T-helper 1 cell treated with Interleukin-12 subunit alpha and Interleukin-12 subunit beta and Interleukin-4 antibody, amounts not matched to agents 30 μg/mL and 1 μg/mL, for 36 hours (primary cell): Measurements from ENCODE around the gene RAB40B.

ENCODE experiments used
- H3K27ac Mint-ChIP-seq: one replicate; pipeline ENCODE4 v1.8.0; 2021; ENCODE audit warnings: mild to moderate bottlenecking, mixed read lengths
- H3K27me3 Mint-ChIP-seq: one replicate; pipeline ENCODE4 v1.8.0; 2021; ENCODE audit warnings: low read depth, mixed read lengths
- H3K36me3 Mint-ChIP-seq: one replicate; pipeline ENCODE4 v1.8.0; 2021; ENCODE audit warnings: low read depth, mixed read lengths
- H3K4me1 Mint-ChIP-seq: one replicate; pipeline ENCODE4 v1.8.0; 2021; ENCODE audit warnings: low read depth, mixed read lengths
- H3K4me3 Mint-ChIP-seq: one replicate; pipeline ENCODE4 v1.8.0; 2021; ENCODE audit warnings: mild to moderate bottlenecking, moderate library complexity, mixed read lengths
- H3K9me3 Mint-ChIP-seq: one replicate; pipeline ENCODE4 v1.8.0; 2021; ENCODE audit warnings: mixed read lengths

RAB40B gene

GRCh38 chr17:82723169-82723807 lies 24.8 kb upstream of the RAB40B start:
- Mint-ChIP-seq H3K36me3 (peaks cover 21% of the 10 kb centered on the region), H3K4me1 (no peaks in the 10 kb centered on the region), H3K27ac (no peak overlapping the region), H3K4me3 (no peak overlapping the region), H3K27me3 (no peaks in the 10 kb centered on the region), H3K9me3 (no peaks in the 10 kb centered on the region)

- H3K4me3 Mint-ChIP-seq = no peak overlapping the region
- H3K36me3 Mint-ChIP-seq = peaks cover 20% of the 10 kb centered on the region
- peaks cover 6% of the 10 kb centered on the region for H3K4me1 Mint-ChIP-seq
- no peaks in the 10 kb centered on the region for H3K9me3 Mint-ChIP-seq
- H3K27ac Mint-ChIP-seq = no peak overlapping the region
- H3K27me3 Mint-ChIP-seq = no peaks in the 10 kb centered on the region
Observed at GRCh38 chr17:82722341-82723013, 24.0 kb upstream of the RAB40B start.

- H3K36me3 Mint-ChIP-seq = peaks cover 19% of the 10 kb centered on the region
- no peaks in the 10 kb centered on the region for H3K9me3 Mint-ChIP-seq
- peaks cover 12% of the 10 kb centered on the region for H3K4me1 Mint-ChIP-seq
- no peak overlapping the region for H3K4me3 Mint-ChIP-seq
- no peak overlapping the region for H3K27ac Mint-ChIP-seq
- no peaks in the 10 kb centered on the region for H3K27me3 Mint-ChIP-seq
Observed at GRCh38 chr17:82720204-82720603, 21.7 kb upstream of the RAB40B start.

- Mint-ChIP-seq H3K9me3 (no peaks in the 10 kb centered on the region), H3K4me3 (no peak overlapping the region), H3K27ac (no peak overlapping the region), H3K27me3 (no peaks in the 10 kb centered on the region), H3K36me3 (peaks cover 19% of the 10 kb centered on the region), H3K4me1 (peaks cover 12% of the 10 kb centered on the region)
Observed at GRCh38 chr17:82718986-82719685, 20.6 kb upstream of the RAB40B start.

- peak within 1 kb of the TSS; percentile 88 for H3K27ac Mint-ChIP-seq
- H3K27me3 Mint-ChIP-seq = no peaks in the 10 kb centered on the region
- H3K9me3 Mint-ChIP-seq = no peaks in the 10 kb centered on the region
- peaks cover 6% of the 10 kb centered on the region for H3K36me3 Mint-ChIP-seq
- peak within 1 kb of the TSS; percentile 94 for H3K4me3 Mint-ChIP-seq
- peaks cover 12% of the 10 kb centered on the region for H3K4me1 Mint-ChIP-seq
Observed at GRCh38 chr17:82716203-82717010, 17.9 kb upstream of the RAB40B start, which contains the start of gene FN3KRP. FN3KRP (plus strand) TSS chr17:82716706; CDS start chr17:82716756, 50 bp downstream.

GRCh38 chr17:82713071-82713723 lies 14.7 kb upstream of the RAB40B start:
- Mint-ChIP-seq H3K9me3 (no peaks in the 10 kb centered on the region), H3K4me3 (no peak overlapping the region), H3K27ac (no peak overlapping the region), H3K36me3 (peaks cover 6% of the 10 kb centered on the region), H3K4me1 (peaks cover 12% of the 10 kb centered on the region), H3K27me3 (no peaks in the 10 kb centered on the region)

- H3K4me3 Mint-ChIP-seq = no peak overlapping the region
- no peaks in the 10 kb centered on the region for H3K36me3 Mint-ChIP-seq
- peaks cover 2% of the 10 kb centered on the region for H3K4me1 Mint-ChIP-seq
- H3K27me3 Mint-ChIP-seq = no peaks in the 10 kb centered on the region
- no peaks in the 10 kb centered on the region for H3K9me3 Mint-ChIP-seq
- no peak overlapping the region for H3K27ac Mint-ChIP-seq
Observed at GRCh38 chr17:82710499-82711232, 12.2 kb upstream of the RAB40B start.

GRCh38 chr17:82709676-82710498 lies 11.4 kb upstream of the RAB40B start:
- no peak overlapping the region for H3K4me3 Mint-ChIP-seq
- no peaks in the 10 kb centered on the region for H3K27me3 Mint-ChIP-seq
- no peaks in the 10 kb centered on the region for H3K4me1 Mint-ChIP-seq
- no peak overlapping the region for H3K27ac Mint-ChIP-seq
- no peaks in the 10 kb centered on the region for H3K36me3 Mint-ChIP-seq
- no peaks in the 10 kb centered on the region for H3K9me3 Mint-ChIP-seq

- Mint-ChIP-seq H3K4me3 (no peak overlapping the region), H3K4me1 (no peaks in the 10 kb centered on the region), H3K9me3 (no peaks in the 10 kb centered on the region), H3K36me3 (no peaks in the 10 kb centered on the region), H3K27me3 (no peaks in the 10 kb centered on the region), H3K27ac (no peak overlapping the region)
Observed at GRCh38 chr17:82709024-82709675, 10.7 kb upstream of the RAB40B start.

GRCh38 chr17:82705756-82706155 lies 7.3 kb upstream of the RAB40B start:
- H3K9me3 Mint-ChIP-seq = no peaks in the 10 kb centered on the region
- H3K27ac Mint-ChIP-seq = no peak overlapping the region
- H3K36me3 Mint-ChIP-seq = no peaks in the 10 kb centered on the region
- H3K27me3 Mint-ChIP-seq = no peaks in the 10 kb centered on the region
- H3K4me3 Mint-ChIP-seq = no peak overlapping the region
- no peaks in the 10 kb centered on the region for H3K4me1 Mint-ChIP-seq

- H3K27ac Mint-ChIP-seq = no peak overlapping the region
- H3K36me3 Mint-ChIP-seq = no peaks in the 10 kb centered on the region
- H3K4me1 Mint-ChIP-seq = no peaks in the 10 kb centered on the region
- no peaks in the 10 kb centered on the region for H3K27me3 Mint-ChIP-seq
- H3K4me3 Mint-ChIP-seq = no peak overlapping the region
- no peaks in the 10 kb centered on the region for H3K9me3 Mint-ChIP-seq
Observed at GRCh38 chr17:82704886-82705285, 6.4 kb upstream of the RAB40B start.

- Mint-ChIP-seq H3K4me1 (peaks cover 3% of the 10 kb centered on the region), H3K4me3 (no peak overlapping the region), H3K27ac (no peak overlapping the region), H3K36me3 (no peaks in the 10 kb centered on the region), H3K27me3 (peaks cover 1% of the 10 kb centered on the region), H3K9me3 (no peaks in the 10 kb centered on the region)
Observed at GRCh38 chr17:82703935-82704865, 5.7 kb upstream of the RAB40B start.
